MCF 10A (cell line): Measurements from ENCODE around the gene NEUROD4. TPM values are rescaled to one million over a fixed set of nuclear protein-coding genes. Genes with fewer than 3 reads are reported as not detected.
A peak's percentile ranks its signal among the peaks of the same experiment; 100 is the strongest.

Experiments
- BruUV-seq: library from RNA; stranded (reverse); fragments of 400-500 nt; replicated peaks from 2 replicates; lab custom pipeline; 2021; lab: Mats Ljungman, UMichigan
- CTCF ChIA-PET: fragments of 300-600 bp; sonication (Branson Sonifier 250); formaldehyde crosslinking; extraction: SDS; loops from one replicate; lab custom pipeline; 2021; ENCODE audit warnings: antibody characterized with exemption, inconsistent platforms; lab: Yijun Ruan, JAX
- POLR2A ChIA-PET: fragments of 300-600, 350-650 bp; sonication (Branson Sonifier 250); formaldehyde crosslinking; extraction: SDS; loops from one replicate; lab custom pipeline; 2020; ENCODE audit warnings: antibody characterized with exemption, inconsistent platforms; lab: Yijun Ruan, JAX
- DNase-seq: peaks from one replicate; pipeline ENCODE4 v3.0.0-alpha.2; 2018; ENCODE audit not compliant: unreplicated experiment
- H3K27ac Mint-ChIP-seq: one replicate; pipeline ENCODE4 v1.8.0; 2022; ENCODE audit warnings: mild to moderate bottlenecking, low read depth, mixed read lengths; ENCODE audit not compliant: unreplicated experiment
- H3K27me3 Mint-ChIP-seq: one replicate; pipeline ENCODE4 v1.8.0; 2022; ENCODE audit warnings: mixed read lengths; ENCODE audit not compliant: insufficient read depth, unreplicated experiment
- H3K36me3 Mint-ChIP-seq: one replicate; pipeline ENCODE4 v1.8.0; 2022; ENCODE audit warnings: mild to moderate bottlenecking, moderate library complexity, mixed read lengths; ENCODE audit not compliant: insufficient read depth, unreplicated experiment
- H3K4me1 Mint-ChIP-seq: one replicate; pipeline ENCODE4 v1.8.0; 2022; ENCODE audit warnings: mixed read lengths; ENCODE audit not compliant: insufficient read depth, unreplicated experiment
- H3K4me3 Mint-ChIP-seq: one replicate; pipeline ENCODE4 v1.8.0; 2022; ENCODE audit warnings: mild to moderate bottlenecking, moderate library complexity, mixed read lengths; ENCODE audit not compliant: unreplicated experiment
- H3K9me3 Mint-ChIP-seq: one replicate; pipeline ENCODE4 v1.8.0; 2022; ENCODE audit warnings: mixed read lengths; ENCODE audit not compliant: unreplicated experiment
- intact Hi-C: fragments of 100-400 bp; cut with micrococcal nuclease; formaldehyde crosslinking; loops from 2 replicates; pipeline ENCODE4 v1.14.1; 2022
- total RNA-seq: library from RNA; stranded (reverse); gene quantifications from 2 replicates; pipeline ENCODE4 v1.2.3, GENCODE V29; 2022
- TF ChIP-seq, protein P1 (sequence below): fragments of 200-600 bp; IDR thresholded peaks from one replicate; pipeline ENCODE4 v1.8.0; 2022; ENCODE audit warnings: antibody characterized with exemption, mild to moderate bottlenecking; ENCODE audit not compliant: unreplicated experiment

Gene NEUROD4
- total RNA-seq, 1 experiment from 2014 or later, result not detected

- intact Hi-C loops, result no loop called here
- CTCF ChIA-PET, result interaction anchor here (0.6 to 7.5 kb wide), 8 partner anchors 9 to 645 kb away, joined by 3 to 38 read pairs (median 4); partner anchors contain the start of gene TESPA1
- peaks cover 69% of the 10 kb centered on the region for H3K27me3 Mint-ChIP-seq
- TF ChIP-seq, protein P1, sequence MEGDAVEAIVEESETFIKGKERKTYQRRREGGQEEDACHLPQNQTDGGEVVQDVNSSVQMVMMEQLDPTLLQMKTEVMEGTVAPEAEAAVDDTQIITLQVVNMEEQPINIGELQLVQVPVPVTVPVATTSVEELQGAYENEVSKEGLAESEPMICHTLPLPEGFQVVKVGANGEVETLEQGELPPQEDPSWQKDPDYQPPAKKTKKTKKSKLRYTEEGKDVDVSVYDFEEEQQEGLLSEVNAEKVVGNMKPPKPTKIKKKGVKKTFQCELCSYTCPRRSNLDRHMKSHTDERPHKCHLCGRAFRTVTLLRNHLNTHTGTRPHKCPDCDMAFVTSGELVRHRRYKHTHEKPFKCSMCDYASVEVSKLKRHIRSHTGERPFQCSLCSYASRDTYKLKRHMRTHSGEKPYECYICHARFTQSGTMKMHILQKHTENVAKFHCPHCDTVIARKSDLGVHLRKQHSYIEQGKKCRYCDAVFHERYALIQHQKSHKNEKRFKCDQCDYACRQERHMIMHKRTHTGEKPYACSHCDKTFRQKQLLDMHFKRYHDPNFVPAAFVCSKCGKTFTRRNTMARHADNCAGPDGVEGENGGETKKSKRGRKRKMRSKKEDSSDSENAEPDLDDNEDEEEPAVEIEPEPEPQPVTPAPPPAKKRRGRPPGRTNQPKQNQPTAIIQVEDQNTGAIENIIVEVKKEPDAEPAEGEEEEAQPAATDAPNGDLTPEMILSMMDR, result no peak
- no peaks in the 10 kb centered on the region for H3K36me3 Mint-ChIP-seq
- BruUV-seq, result no TSS peak
- no peak for DNase-seq
- no peaks in the 10 kb centered on the region for H3K9me3 Mint-ChIP-seq
- H3K4me1 Mint-ChIP-seq, result no peaks in the 10 kb centered on the region
- H3K27ac Mint-ChIP-seq, result no peak overlapping the region
- POLR2A ChIA-PET, result interaction anchor here (1.1 kb wide), 1 partner anchor 11 kb away, joined by 3 read pairs; no protein-coding TSS in a partner anchor
- no peak overlapping the region for H3K4me3 Mint-ChIP-seq
Measured at GRCh38 chr12:54975272-54975671, 44.5 kb upstream of the NEUROD4 start.

DNA sequence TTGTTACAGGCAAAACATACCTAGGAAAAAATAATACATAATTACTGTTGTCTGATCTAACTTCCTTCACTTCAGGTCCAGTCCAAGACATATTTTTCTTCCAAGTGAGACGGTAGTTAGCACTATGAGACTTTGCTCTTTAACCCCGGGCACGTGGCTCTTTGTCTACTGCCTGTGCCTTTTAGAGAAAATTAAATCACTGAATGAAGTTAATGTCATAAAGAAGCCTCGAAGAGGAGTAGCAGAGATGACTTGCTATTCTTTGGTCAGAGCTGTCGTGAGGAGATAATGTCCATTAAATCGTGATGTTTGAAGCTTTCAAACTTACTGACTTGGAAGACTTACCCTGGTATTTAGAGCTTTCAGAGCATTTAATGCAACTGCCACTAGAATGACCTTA, 43.9 kb upstream of the NEUROD4 start:
- TF ChIP-seq, protein P1, result no peak
- no peaks in the 10 kb centered on the region for H3K9me3 Mint-ChIP-seq
- H3K4me1 Mint-ChIP-seq, result no peaks in the 10 kb centered on the region
- CTCF ChIA-PET, result interaction anchor here (0.6 to 7.5 kb wide), 8 partner anchors 9 to 644 kb away, joined by 3 to 38 read pairs (median 4); partner anchors contain the start of gene TESPA1
- BruUV-seq, result no TSS peak
- intact Hi-C loops, result no loop called here
- H3K36me3 Mint-ChIP-seq, result no peaks in the 10 kb centered on the region
- POLR2A ChIA-PET, result interaction anchor here (1.1 kb wide), 1 partner anchor 10 kb away, joined by 3 read pairs; no protein-coding TSS in a partner anchor
- DNase-seq, result no peak
- H3K4me3 Mint-ChIP-seq, result no peak overlapping the region
- H3K27me3 Mint-ChIP-seq, result peaks cover 63% of the 10 kb centered on the region
- H3K27ac Mint-ChIP-seq, result no peak overlapping the region

DNA sequence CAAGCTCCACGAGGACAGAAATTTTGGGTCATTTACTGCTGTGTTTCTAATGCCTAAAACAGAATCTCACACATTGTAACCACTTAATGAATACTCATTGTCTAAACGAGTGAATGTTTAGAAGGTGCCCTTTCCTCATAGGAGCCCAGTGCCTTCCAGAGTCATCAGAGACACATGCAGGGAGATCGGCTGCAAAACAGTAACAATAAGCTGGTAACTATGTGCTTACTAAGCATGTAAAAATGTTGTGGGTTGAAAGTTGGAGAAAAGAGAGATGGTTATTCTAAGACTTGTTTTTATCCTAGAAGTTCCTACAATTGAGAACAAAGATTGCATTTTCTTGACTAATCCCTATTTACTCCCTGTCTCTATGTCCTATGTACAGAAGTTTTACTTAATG, 42.6 kb upstream of the NEUROD4 start:
- Mint-ChIP-seq H3K9me3 (no peaks in the 10 kb centered on the region), H3K4me1 (no peaks in the 10 kb centered on the region), H3K27ac (no peak overlapping the region), H3K36me3 (no peaks in the 10 kb centered on the region), H3K4me3 (no peak overlapping the region), H3K27me3 (peaks cover 62% of the 10 kb centered on the region)
- intact Hi-C loops, result no loop called here
- TF ChIP-seq, protein P1, result no peak
- no TSS peak for BruUV-seq
- ChIA-PET POLR2A (no interaction called here), CTCF (interaction anchor here (0.8 to 7.5 kb wide), 4 partner anchors 16 to 95 kb away, joined by 4 to 38 read pairs (median 6); no protein-coding TSS in a partner anchor)
- DNase-seq, result peak; percentile 3

DNA sequence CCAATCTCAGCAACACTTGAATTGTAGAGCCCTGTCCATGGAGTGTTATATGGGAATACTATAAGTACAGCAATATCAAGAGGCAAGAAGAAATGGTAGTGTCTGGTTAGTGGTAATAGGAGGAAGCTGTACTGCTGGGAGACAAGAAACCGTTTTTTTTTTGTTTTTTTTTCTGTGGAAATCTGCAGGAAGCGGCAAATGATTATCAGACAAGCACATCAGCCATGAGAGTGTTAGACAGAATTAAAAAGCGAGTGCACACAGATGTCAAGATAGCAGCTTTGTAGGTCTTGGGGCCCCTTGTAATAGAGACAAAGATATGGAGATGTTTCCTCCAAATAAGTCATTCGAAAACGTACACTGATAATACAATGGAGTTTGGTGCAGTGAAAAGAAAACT, 41.9 kb upstream of the NEUROD4 start:
- DNase-seq, result no peak
- POLR2A ChIA-PET, result no interaction called here
- no TSS peak for BruUV-seq

More for the DNA sequence above, 41.9 kb upstream of the NEUROD4 start:
- TF ChIP-seq, protein P1, result no peak
- intact Hi-C loops, result no loop called here
- Mint-ChIP-seq H3K4me1 (no peaks in the 10 kb centered on the region), H3K4me3 (no peak overlapping the region), H3K27ac (no peak overlapping the region), H3K36me3 (no peaks in the 10 kb centered on the region), H3K9me3 (no peaks in the 10 kb centered on the region), H3K27me3 (peaks cover 61% of the 10 kb centered on the region)
- CTCF ChIA-PET, result interaction anchor here (0.6 to 7.5 kb wide), 6 partner anchors 9 to 328 kb away, joined by 3 to 38 read pairs (median 5); no protein-coding TSS in a partner anchor
